Activated CD8-positive, alpha-beta T cell treated with anti-CD3 and anti-CD28 coated beads for 36 hours (primary cell): ENCODE data around the gene RNU5D-1. TPM values are rescaled to one million over a fixed set of nuclear protein-coding genes. Genes with fewer than 3 reads are reported as not detected.
A peak's percentile ranks its signal among the peaks of the same experiment; 100 is the strongest.

Experiments used
- ATAC-seq: fragments of 200-7000 bp; cut with Tn5 transposase; one replicate; pipeline ENCODE4 v1.10.0; 2021; ENCODE audit warnings: mild to moderate bottlenecking, moderate library complexity
- CTCF ChIA-PET: fragments of 350-600 bp; sonication (Branson Sonifier 250); formaldehyde crosslinking; loops from one replicate; lab custom pipeline; 2021; ENCODE audit warnings: antibody characterized with exemption; lab: Charles Lee
- POLR2A ChIA-PET: fragments of 350-600 bp; sonication (Branson Sonifier 250); formaldehyde crosslinking; loops from one replicate; lab custom pipeline; 2021; ENCODE audit warnings: antibody characterized with exemption; lab: Charles Lee
- DNase-seq: peaks from one replicate; pipeline ENCODE4 v3.0.0-alpha.2; 2020
- H3K27ac Mint-ChIP-seq: one replicate; pipeline ENCODE4 v1.8.0; 2021; ENCODE audit warnings: mild to moderate bottlenecking, mixed read lengths
- H3K27me3 Mint-ChIP-seq: one replicate; pipeline ENCODE4 v1.8.0; 2021; ENCODE audit warnings: mixed read lengths
- H3K36me3 Mint-ChIP-seq: one replicate; pipeline ENCODE4 v1.8.0; 2021; ENCODE audit warnings: low read depth, mixed read lengths
- H3K4me1 Mint-ChIP-seq: one replicate; pipeline ENCODE4 v1.8.0; 2021; ENCODE audit warnings: low read depth, mixed read lengths
- H3K4me3 Mint-ChIP-seq: one replicate; pipeline ENCODE4 v1.8.0; 2021; ENCODE audit warnings: mild to moderate bottlenecking, moderate library complexity, mixed read lengths
- H3K9me3 Mint-ChIP-seq: one replicate; pipeline ENCODE4 v1.8.0; 2021; ENCODE audit warnings: mixed read lengths
- CTCF ChIP-seq: fragments of 200-600 bp; IDR thresholded peaks from one replicate; pipeline ENCODE4 v1.8.0; 2022; ENCODE audit warnings: antibody characterized with exemption, mild to moderate bottlenecking
- intact Hi-C: fragments of 100-400 bp; cut with micrococcal nuclease; formaldehyde crosslinking; loops from one replicate; pipeline ENCODE4 v1.10.0; 2022
- total RNA-seq, 2 experiments: library from RNA; stranded (reverse); gene quantifications; one replicate each; pipeline ENCODE4 v1.2.3, GENCODE V29; 2021

The RNU5D-1 gene
- total RNA-seq, 2 experiments from 2014 or later = not detected

- H3K4me3 Mint-ChIP-seq = no peak overlapping the region
- intact Hi-C loops = no loop called here
- no peaks in the 10 kb centered on the region for H3K9me3 Mint-ChIP-seq
- no peaks in the 10 kb centered on the region for H3K27me3 Mint-ChIP-seq
- CTCF ChIA-PET = interaction anchor here (1.9 kb wide), 1 partner anchor 21 kb away, joined by 5 read pairs; no protein-coding TSS in a partner anchor
- no peak overlapping the region for H3K27ac Mint-ChIP-seq
- TF ChIP-seq CTCF = no peak
- H3K4me1 Mint-ChIP-seq = peaks cover 2% of the 10 kb centered on the region
- no peak for ATAC-seq
- POLR2A ChIA-PET = interaction anchor here (1.0 kb wide), 1 partner anchor 10 kb away, joined by 4 read pairs; the partner anchor contains the start of gene ARMH1
- DNase-seq = no peak
- H3K36me3 Mint-ChIP-seq = no peaks in the 10 kb centered on the region
These were observed 45.8 kb downstream of the RNU5D-1 start for GRCh38 chr1:44685218-44685617.

- TF ChIP-seq CTCF = no peak
- CTCF ChIA-PET = interaction anchor here (1.0 to 1.1 kb wide), 2 partner anchors 24 to 30 kb away, joined by 3 to 4 read pairs; no protein-coding TSS in a partner anchor
- Mint-ChIP-seq H3K4me1 (peaks cover 2% of the 10 kb centered on the region), H3K4me3 (no peak overlapping the region), H3K27ac (no peak overlapping the region), H3K27me3 (no peaks in the 10 kb centered on the region), H3K9me3 (no peaks in the 10 kb centered on the region), H3K36me3 (no peaks in the 10 kb centered on the region)
- DNase-seq (no peak), ATAC-seq (peak; percentile 30)
- POLR2A ChIA-PET = interaction anchor here (0.6 to 2.3 kb wide), 3 partner anchors 13 to 1076 kb away, joined by 3 to 6 read pairs (median 4); partner anchors contain the start of gene RNU5D-1
- intact Hi-C loops = no loop called here
These were observed 46.4 kb downstream of the RNU5D-1 start for GRCh38 chr1:44684525-44684924.

GRCh38 chr1:44682883-44683265 is 48.1 kb downstream of the RNU5D-1 start:
- Mint-ChIP-seq H3K36me3 (no peaks in the 10 kb centered on the region), H3K27me3 (no peaks in the 10 kb centered on the region), H3K9me3 (no peaks in the 10 kb centered on the region), H3K4me1 (peaks cover 2% of the 10 kb centered on the region), H3K27ac (no peak overlapping the region), H3K4me3 (no peak overlapping the region)
- ChIA-PET CTCF (interaction anchor here (1.3 kb wide), 1 partner anchor 30 kb away, joined by 3 read pairs; no protein-coding TSS in a partner anchor), POLR2A (interaction anchor here (1.1 to 2.3 kb wide), 3 partner anchors 14 to 48 kb away, joined by 4 to 6 read pairs (median 4); no protein-coding TSS in a partner anchor)
- no peak for TF ChIP-seq CTCF
- no peak for ATAC-seq
- intact Hi-C loops = no loop called here
- no peak for DNase-seq

- Mint-ChIP-seq H3K4me3 (no peak overlapping the region), H3K36me3 (no peaks in the 10 kb centered on the region), H3K27me3 (no peaks in the 10 kb centered on the region), H3K27ac (no peak overlapping the region), H3K4me1 (peaks cover 2% of the 10 kb centered on the region), H3K9me3 (no peaks in the 10 kb centered on the region)
- no peak for TF ChIP-seq CTCF
- intact Hi-C loops = no loop called here
- ATAC-seq (no peak), DNase-seq (no peak)
- CTCF ChIA-PET = interaction anchor here (1.3 to 1.4 kb wide), 2 partner anchors 15 to 29 kb away, joined by 3 to 7 read pairs; no protein-coding TSS in a partner anchor
- POLR2A ChIA-PET = interaction anchor here (0.7 to 1.8 kb wide), 3 partner anchors 40 to 256 kb away, joined by 3 to 4 read pairs (median 3); no protein-coding TSS in a partner anchor
These were observed 48.8 kb downstream of the RNU5D-1 start for GRCh38 chr1:44681905-44682882.

Other genes starting within 250 kb of the RNU5D-1 start
- 1 to 10 TPM; 2.3 to 3.5 TPM for gene TMEM53, start 56.7 kb downstream of the RNU5D-1 start, total RNA-seq
- gene ARMH1, start 56.5 kb downstream of the RNU5D-1 start, total RNA-seq = 100 to 1,000 TPM; 162 to 165 TPM
- 10 to 100 TPM; 92.6 to 95.0 TPM for gene KIF2C, start 8.7 kb upstream of the RNU5D-1 start, total RNA-seq
- gene RPS8, start 44.4 kb upstream of the RNU5D-1 start, total RNA-seq = 1,000 to 10,000 TPM; 3,218 to 3,314 TPM
- 1 to 10 TPM in 1 of 2 experiments, under 1 TPM in 1; 0.87 to 1.0 TPM for gene BEST4, start 57.0 kb upstream of the RNU5D-1 start, total RNA-seq
- 10 to 100 TPM; 36.4 to 36.6 TPM for gene PLK3, start 69.2 kb upstream of the RNU5D-1 start, total RNA-seq
- gene DYNLT4, start 76.2 kb upstream of the RNU5D-1 start, total RNA-seq = 1 to 10 TPM in 1 of 2 experiments, under 1 TPM in 1; 0.36 to 1.1 TPM
- gene BTBD19, start 77.4 kb upstream of the RNU5D-1 start, total RNA-seq = 1 to 10 TPM; 4.8 to 5.6 TPM
- gene PTCH2, start 112.1 kb upstream of the RNU5D-1 start, total RNA-seq = under 1 TPM; 0.13 to 0.97 TPM